GF-D8 (cell line): ENCODE measurements around the gene CES4A.
"Not testable (repeated sequence)": the region's sequence is repeated elsewhere in the genome, so short reads cannot be mapped to it uniquely, and the experiment has no call there.

Source experiments
- DNase-seq: peaks from one replicate; lab custom pipeline; 2025; lab: John Stamatoyannopoulos, UW

The CES4A gene

GRCh38 chr16:66956154-66956457, 32.3 kb upstream of the CES4A start:
- DNase-seq = not testable (repeated sequence)

DNA sequence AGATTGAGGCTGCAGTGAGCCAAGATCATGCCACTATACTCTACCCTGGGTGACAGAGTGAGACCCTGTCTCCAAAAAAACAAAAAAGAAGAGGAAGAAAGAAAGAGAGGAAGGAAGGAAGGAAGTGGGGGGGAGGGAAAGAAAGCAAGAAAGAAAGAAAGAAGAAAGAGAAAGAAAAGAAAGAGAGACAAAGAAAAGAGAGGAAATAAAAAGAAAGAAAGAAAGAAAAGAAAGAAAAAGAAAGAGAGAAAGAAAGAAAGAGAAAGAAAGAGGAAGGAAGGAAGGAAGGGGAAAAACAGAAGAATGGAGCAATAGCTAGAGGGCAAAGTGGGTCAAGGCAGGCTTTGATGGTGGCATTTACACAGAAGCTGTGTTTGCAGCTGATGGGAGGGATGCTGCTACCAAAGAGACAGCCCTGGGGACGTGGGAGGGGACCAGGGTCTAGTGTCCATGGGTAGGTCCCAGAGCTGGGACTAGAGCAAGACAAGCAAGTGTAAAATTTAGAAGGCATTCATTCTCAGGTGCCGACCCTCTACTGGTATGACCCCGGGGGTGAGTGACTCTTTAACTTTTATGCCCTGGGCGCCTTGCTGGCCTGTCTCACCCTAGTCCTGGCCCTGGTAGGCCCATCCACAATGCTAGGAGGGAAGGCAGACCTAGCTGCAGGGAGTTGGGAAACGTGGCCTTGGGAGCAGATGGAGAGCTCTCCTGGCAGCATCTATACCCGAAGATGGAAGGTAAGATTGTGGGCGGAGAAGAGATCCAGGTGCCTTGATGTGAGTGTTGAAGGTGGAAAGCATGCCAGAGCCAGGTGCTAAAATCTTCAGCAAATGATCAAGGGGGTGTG, 29.3 kb upstream of the CES4A start:
- DNase-seq = no peak

GRCh38 chr16:66959704-66960161, 28.7 kb upstream of the CES4A start:
- DNase-seq = no peak

GRCh38 chr16:66960270-66960669, 28.1 kb upstream of the CES4A start:
- no peak for DNase-seq

- DNase-seq = peak; percentile 75
These were observed 27.2 kb upstream of the CES4A start, which contains the start of gene CES3 for GRCh38 chr16:66961065-66961744. Gene CES3, plus strand, starts transcription at chr16:66961266. Its CDS starts 42 bp downstream, at chr16:66961308.

- DNase-seq = no peak
These were observed 26.5 kb upstream of the CES4A start for GRCh38 chr16:66961914-66962313.

- no peak for DNase-seq
These were observed 24.3 kb upstream of the CES4A start for GRCh38 chr16:66964049-66964448.

DNA sequence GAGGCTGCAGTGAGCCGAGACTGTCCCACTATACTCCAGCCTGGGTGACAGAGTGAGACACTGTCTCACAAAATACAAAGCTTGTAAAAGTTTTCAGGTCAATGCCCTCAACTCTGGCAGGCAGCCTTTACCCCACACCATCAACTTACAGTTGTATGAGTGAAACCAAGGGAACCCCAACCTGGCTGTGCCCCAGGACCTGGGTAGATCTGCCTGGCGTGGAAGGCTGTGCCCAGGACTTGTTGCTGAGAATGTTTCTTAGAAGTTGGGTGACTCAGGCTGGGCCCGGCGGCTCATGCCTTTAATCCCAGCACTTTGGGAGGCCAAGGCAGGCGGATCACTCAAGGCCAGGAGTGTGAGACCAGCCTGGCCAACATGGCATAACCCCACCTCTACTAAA, 19.5 kb upstream of the CES4A start:
- DNase-seq = no peak

- DNase-seq = no peak
These were observed 17.3 kb upstream of the CES4A start for GRCh38 chr16:66970775-66971720.

GRCh38 chr16:66972983-66973382, 15.4 kb upstream of the CES4A start:
- no peak for DNase-seq

DNA sequence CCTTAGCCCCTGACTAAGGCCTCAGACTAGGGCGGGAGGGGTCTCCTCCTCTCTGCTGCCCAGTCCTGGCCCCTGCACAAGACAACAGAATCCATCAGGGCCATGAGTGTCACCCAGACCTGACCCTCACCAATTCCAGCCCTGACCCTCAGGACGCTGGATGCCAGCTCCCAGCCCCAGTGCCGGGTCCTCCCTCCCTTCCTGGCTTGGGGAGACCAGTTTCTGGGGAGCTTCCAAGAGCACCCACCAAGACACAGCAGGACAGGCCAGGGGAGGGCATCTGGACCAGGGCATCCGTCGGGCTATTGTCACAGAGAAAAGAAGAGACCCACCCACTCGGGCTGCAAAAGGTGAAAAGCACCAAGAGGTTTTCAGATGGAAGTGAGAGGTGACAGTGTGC, 14.7 kb upstream of the CES4A start:
- DNase-seq = no peak

DNA sequence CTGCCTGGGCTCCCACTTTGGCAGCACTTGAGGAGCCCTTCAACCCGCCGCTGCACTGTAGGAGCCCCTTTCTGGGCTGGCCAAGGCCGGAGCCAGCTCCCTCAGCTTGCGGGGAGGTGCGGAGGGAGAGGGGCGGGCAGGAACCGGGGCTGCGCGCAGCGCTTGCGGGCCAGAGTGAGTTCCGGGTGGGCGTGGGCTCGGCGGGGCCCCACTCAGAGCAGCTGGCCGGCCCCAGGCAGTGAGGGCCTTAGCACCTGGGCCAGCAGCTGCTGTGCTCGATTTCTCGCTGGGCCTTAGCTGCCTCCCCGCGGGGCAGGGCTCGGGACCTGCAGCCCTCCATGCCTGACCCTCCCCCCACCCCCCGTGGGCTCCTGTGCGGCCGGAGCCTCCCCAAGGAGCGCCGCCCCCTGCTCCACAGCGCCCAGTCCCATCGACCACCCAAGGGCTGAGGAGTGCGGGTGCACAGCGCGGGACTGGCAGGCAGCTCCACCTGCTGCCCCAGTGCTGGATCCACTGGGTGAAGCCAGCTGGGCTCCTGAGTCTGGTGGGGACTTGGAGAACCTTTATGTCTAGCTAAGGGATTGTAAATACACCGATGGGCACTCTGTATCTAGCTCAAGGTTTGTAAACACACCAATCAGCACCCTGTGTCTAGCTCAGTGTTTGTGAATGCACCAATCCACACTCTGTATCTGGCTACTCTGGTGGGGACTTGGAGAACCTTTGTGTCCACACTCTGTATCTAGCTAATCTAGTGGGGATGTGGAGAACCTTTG, 14.0 kb upstream of the CES4A start:
- DNase-seq = not testable (repeated sequence)

DNA sequence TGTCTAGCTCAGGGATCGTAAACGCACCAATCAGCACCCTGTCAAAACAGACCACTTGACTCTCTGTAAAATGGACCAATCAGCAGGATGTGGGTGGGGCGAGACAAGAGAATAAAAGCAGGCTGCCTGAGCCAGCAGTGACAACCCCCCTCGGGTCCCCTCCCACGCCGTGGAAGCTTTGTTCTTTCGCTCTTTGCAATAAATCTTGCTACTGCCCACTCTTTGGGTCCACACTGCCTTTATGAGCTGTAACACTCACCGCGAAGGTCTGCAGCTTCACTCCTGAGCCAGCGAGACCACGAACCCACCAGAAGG, 13.5 kb upstream of the CES4A start:
- not testable (repeated sequence) for DNase-seq

- DNase-seq = no peak
These were observed 13.0 kb upstream of the CES4A start for GRCh38 chr16:66975302-66975893.

DNA sequence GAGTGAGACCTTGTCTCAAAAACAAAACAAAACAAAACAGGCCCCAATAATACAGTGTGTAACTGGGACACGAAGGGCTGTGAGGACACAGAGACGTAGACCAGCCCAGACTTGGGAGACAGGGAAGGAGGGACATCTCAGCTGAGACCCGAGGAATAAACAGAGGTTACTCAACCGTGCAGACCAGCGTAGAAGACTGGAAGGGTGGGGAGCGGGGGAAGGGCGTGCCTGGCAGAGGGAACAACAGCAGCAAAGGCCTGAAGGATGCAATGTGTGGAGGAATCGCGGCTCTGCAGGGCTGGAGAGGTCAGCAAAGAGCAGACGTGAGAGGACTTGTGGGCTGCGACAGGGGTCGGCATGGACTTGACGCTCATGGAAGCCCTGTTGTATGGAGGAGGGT, 11.6 kb upstream of the CES4A start:
- DNase-seq = no peak

- DNase-seq = no peak
These were observed 10.9 kb upstream of the CES4A start for GRCh38 chr16:66977341-66978113.

- DNase-seq = no peak
These were observed 9.2 kb upstream of the CES4A start for GRCh38 chr16:66979011-66979717.

DNA sequence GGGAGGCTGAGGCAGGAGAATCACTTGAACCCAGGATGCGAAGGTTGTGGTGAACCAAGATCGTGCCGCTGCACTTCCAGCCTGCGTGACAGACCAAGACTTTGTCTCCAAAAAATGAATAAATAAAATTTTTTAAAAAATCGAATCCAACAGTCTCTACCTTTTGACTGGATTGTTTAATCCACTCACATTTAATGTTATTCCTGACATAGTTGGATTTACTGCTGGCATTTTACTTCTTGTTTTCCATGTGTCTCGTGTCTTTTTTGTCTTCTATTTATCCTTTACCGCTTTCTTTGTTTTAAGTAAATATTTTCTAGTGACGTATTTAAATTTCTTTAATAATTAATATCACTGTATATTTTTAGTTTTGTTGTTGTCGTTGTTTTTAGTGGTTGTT, 5.4 kb upstream of the CES4A start:
- DNase-seq = no peak

- DNase-seq = no peak
These were observed 3.5 kb upstream of the CES4A start for GRCh38 chr16:66984892-66985311.

- DNase-seq = no peak
These were observed 1.8 kb upstream of the CES4A start for GRCh38 chr16:66986559-66986958.
